Kidney (tissue), 22 donors: ENCODE measurements around the gene KYNU. TPM values are rescaled to one million over a fixed set of nuclear protein-coding genes. Genes with fewer than 3 reads are reported as not detected.

Source experiments
- DNase-seq, 5 donors: peaks; one replicate each; pipeline ENCODE4 v3.0.0-alpha.2; 2013 to 2020
- FAIRE-seq: peaks from 2 replicates; lab custom pipeline; 2012; peaks lifted over from hg19 to GRCh38; lab: Jason Lieb, UNC
- H3K27ac ChIP-seq, 2 donors: one replicate each; pipeline ENCODE4 v1.7.0; 2013; ENCODE audit warnings: low read depth in 2 of 2, low read length in 2 of 2, inconsistent platforms in 1 of 2
- H3K27me3 ChIP-seq: one replicate; pipeline ENCODE4 v1.7.1; 2013; ENCODE audit warnings: low read length, inconsistent platforms; ENCODE audit not compliant: control insufficient read depth, insufficient read depth
- H3K36me3 ChIP-seq, 3 donors: one replicate each; pipeline versions ENCODE4 v1.7.0 to v1.7.1; 2013; ENCODE audit warnings: low read length in 3 of 3, control low read depth in 1 of 3, inconsistent platforms in 1 of 3; ENCODE audit not compliant: insufficient read depth in 3 of 3, control insufficient read depth in 2 of 3
- H3K4me1 ChIP-seq, 3 donors: one replicate each; pipeline versions ENCODE4 v1.7.0 to v1.7.1; 2013; ENCODE audit warnings: low read length in 3 of 3, inconsistent platforms in 1 of 3, low read depth in 1 of 3; ENCODE audit not compliant: control insufficient read depth in 2 of 3, insufficient read depth in 2 of 3
- H3K4me3 ChIP-seq, 3 donors: one replicate each; pipeline versions ENCODE4 v1.7.0 to v1.8.1; 2013; ENCODE audit warnings: low read length in 3 of 3, control low read depth in 1 of 3, inconsistent platforms in 1 of 3
- H3K9ac ChIP-seq, 3 donors: one replicate each; pipeline versions ENCODE4 v1.7.0 to v1.7.1; 2013; ENCODE audit warnings: low read length in 3 of 3, control low read depth in 1 of 3, inconsistent platforms in 1 of 3
- H3K9me3 ChIP-seq, 3 donors: one replicate each; pipeline versions ENCODE4 v1.7.0 to v1.7.1; 2013; ENCODE audit warnings: low read length in 3 of 3, control low read depth in 1 of 3, inconsistent platforms in 1 of 3; ENCODE audit not compliant: control insufficient read depth in 2 of 3, insufficient read depth in 1 of 3
- CTCF ChIP-seq: IDR thresholded peaks from 3 replicates; pipeline ENCODE4 v1.5.1; 2012; ENCODE audit warnings: mild to moderate bottlenecking, moderate library complexity, borderline replicate concordance; ENCODE audit not compliant: insufficient read depth; ENCODE audit errors: extremely low read depth
- intact Hi-C: fragments of 100-400 bp; cut with DNase I; formaldehyde crosslinking; loops from one replicate; pipeline ENCODE4 v1.11.1; 2022
- long read RNA-seq, 10 donors: library from polyadenylated mRNA in 1 of 10; unstranded in 1 of 10; transcript quantifications; one replicate each; pipeline ENCODE4 v2.0.0 and lab custom pipeline, GENCODE V29; 2021 to 2026
- polyA plus RNA-seq: library from polyadenylated mRNA; stranded (reverse); fragments of 350-450 nt; fragmentation: Illumina TruSeq; extraction: RNeasy Lipid Tissue Mini Kit (QIAGEN cat#74804); gene quantifications from one replicate; pipeline ENCODE4 v1.2.3, GENCODE V29; 2014; ENCODE audit warnings: low read depth, low replicate concordance; ENCODE audit not compliant: insufficient read depth
- total RNA-seq: library from RNA; stranded (reverse); fragmentation: NEBNext Ultra II Directional; extraction: Animal tissue kit (Norgen Biotek cat#: 25700); gene quantifications from one replicate; pipeline ENCODE4 v1.2.1, GENCODE V29; 2021
- donor health status: control.
- donor health status: control.
- donor health status: control.
- donor health status: control.
- donor health status: control.
- donor health status: DM: yes; HTN: yes; CAD: no.
- donor health status: Normal renal cell carcinoma (clear cell type).

The KYNU gene
- total RNA-seq (6.4 TPM), polyA plus RNA-seq (14.5 TPM)
- long read RNA-seq, donor 1: 0 reads
- long read RNA-seq, donor 2, full-length matches to known transcripts: 1 of 1 reads
- long read RNA-seq, donor 2, partial matches to known transcripts: 0 of 1 reads
- long read RNA-seq, donor 2, other reads (novel, unspliced or antisense): 0 of 1 reads
- long read RNA-seq, donor 3, full-length matches to known transcripts: 1 of 1 reads
- long read RNA-seq, donor 3, partial matches to known transcripts: 0 of 1 reads
- long read RNA-seq, donor 3, other reads (novel, unspliced or antisense): 0 of 1 reads
- long read RNA-seq, donor 4, full-length matches to known transcripts: 1 of 1 reads
- long read RNA-seq, donor 4, partial matches to known transcripts: 0 of 1 reads
- long read RNA-seq, donor 4, other reads (novel, unspliced or antisense): 0 of 1 reads
- long read RNA-seq, donor 5: 0 reads
- long read RNA-seq, donor 6, full-length matches to known transcripts: 1 of 1 reads
- long read RNA-seq, donor 6, partial matches to known transcripts: 0 of 1 reads
- long read RNA-seq, donor 6, other reads (novel, unspliced or antisense): 0 of 1 reads
- long read RNA-seq, donor 7, full-length matches to known transcripts: 1 of 2 reads
- long read RNA-seq, donor 7, partial matches to known transcripts: 0 of 2 reads
- long read RNA-seq, donor 7, other reads (novel, unspliced or antisense): 1 of 2 reads
- long read RNA-seq, donor 8: 0 reads
- long read RNA-seq, donor 9, full-length matches to known transcripts: 2 of 2 reads
- long read RNA-seq, donor 9, partial matches to known transcripts: 0 of 2 reads
- long read RNA-seq, donor 9, other reads (novel, unspliced or antisense): 0 of 2 reads
- long read RNA-seq, donor 10: 0 reads

DNA sequence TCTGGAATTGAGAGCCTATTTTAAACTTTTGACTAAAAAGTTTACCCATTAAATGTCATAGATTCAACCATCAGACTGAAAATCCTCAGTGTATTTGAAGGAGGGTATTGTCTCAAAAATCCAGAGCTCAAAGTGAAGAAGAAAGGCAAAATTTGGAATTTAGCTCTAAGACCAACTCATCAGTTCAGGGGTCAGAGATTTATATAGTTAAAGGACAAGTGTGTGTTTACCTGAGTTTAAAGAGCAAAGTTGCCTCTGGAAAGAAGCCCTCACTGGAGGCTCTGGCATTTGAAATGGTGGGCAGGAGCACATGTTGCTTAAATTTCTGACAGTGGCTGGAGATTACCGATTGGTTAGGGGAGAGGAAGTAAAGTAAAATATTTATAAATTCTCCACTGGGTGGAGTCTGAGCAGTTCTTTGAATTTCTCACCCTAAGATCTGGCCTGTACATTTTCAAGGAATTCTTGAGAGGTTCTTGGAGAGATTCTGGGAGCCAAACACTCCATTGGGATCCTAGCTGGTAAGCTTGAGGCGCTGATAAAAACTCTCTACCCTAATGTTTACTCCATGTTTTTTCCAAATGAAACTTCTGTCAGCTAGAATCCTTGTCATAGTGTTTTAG is at the start of gene KYNU:
KYNU (plus strand) TSS at position 449 of the 623 bp plus-strand sequence. CDS start 7,704 bp downstream, outside the sequence.
- Histone ChIP-seq H3K9me3 (no peaks in the 10 kb centered on the region), H3K36me3 (no peaks in the 10 kb centered on the region), H3K9ac (no peak within 1 kb of the TSS), H3K4me1 (no peaks in the 10 kb centered on the region), H3K27ac (no peak within 1 kb of the TSS), H3K27me3 (no peaks in the 10 kb centered on the region), H3K4me3 (peak within 1 kb of the TSS in 2 of 3 donors; percentile 50 to 53)
- intact Hi-C loops: no loop called here
- FAIRE-seq (no peak), DNase-seq (peak in 1 of 5 donors; percentile 6)
- TF ChIP-seq CTCF: no peak

DNA sequence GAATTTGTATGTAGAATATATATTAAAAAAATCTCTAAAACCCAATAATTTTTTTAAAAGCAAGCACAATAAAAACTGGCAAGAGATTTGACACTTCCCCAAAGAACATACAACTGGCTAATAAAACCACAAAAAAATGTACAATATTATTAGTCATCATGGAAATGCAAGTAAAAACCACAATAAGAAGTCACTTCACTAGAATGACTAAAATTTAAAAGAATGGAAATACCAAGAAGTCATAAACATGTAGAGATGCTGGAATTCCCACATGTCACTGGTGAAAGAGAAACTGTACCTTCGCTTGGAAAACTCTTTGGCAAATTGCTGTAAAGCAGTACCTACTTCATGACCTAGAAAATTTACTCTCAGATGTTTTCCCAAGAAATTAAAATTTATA is 43.4 kb upstream of the KYNU start:
- DNase-seq (no peak), FAIRE-seq (no peak)
- no peaks in the 10 kb centered on the region for H3K27me3 ChIP-seq

DNA sequence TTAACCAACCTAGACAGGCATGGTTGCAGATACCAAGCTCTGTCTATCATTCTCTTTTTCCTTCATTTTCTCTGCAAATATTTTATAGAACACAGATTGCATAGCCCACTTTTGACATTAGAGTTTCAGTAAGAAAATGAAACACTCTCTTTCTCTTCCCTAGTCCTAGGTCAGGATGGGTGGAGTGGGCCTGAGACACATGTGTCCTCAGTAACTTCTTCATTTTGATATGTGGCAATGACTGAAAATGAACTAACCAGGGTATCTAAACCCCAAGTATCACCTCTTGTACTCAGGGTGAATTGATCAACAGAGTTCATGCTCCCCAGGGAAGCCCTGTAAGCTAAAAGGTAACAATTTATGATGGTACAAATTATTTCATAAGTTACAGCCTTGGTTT is 37.0 kb upstream of the KYNU start:
- no peaks in the 10 kb centered on the region for H3K36me3 ChIP-seq
- no peak for TF ChIP-seq CTCF
- no peaks in the 10 kb centered on the region for H3K4me1 ChIP-seq
- DNase-seq (no peak), FAIRE-seq (no peak)
- no peak overlapping the region for H3K4me3 ChIP-seq
- intact Hi-C loops: no loop called here
- H3K27ac ChIP-seq: no peak overlapping the region
- no peaks in the 10 kb centered on the region for H3K27me3 ChIP-seq
- H3K9me3 ChIP-seq: no peaks in the 10 kb centered on the region
- no peak overlapping the region for H3K9ac ChIP-seq

More for the DNA sequence above, 43.4 kb upstream of the KYNU start:
- no peak for TF ChIP-seq CTCF
- Histone ChIP-seq H3K4me1 (no peaks in the 10 kb centered on the region), H3K9me3 (no peaks in the 10 kb centered on the region), H3K4me3 (no peak overlapping the region), H3K9ac (no peak overlapping the region), H3K27ac (no peak overlapping the region), H3K36me3 (no peaks in the 10 kb centered on the region)
- intact Hi-C loops: no loop called here
